Fibroblast of lung (primary cell): ENCODE results near the gene KASH5. TPM values are rescaled to one million over a fixed set of nuclear protein-coding genes. Genes with fewer than 3 reads are reported as not detected.
"Not testable (repeated sequence)": the region's sequence is repeated elsewhere in the genome, so short reads cannot be mapped to it uniquely, and the experiment has no call there.

Source experiments
- DNase-seq, 2 donors: peaks; one replicate each; pipeline versions ENCODE4 v3.0.0 to v3.0.0-alpha.2; 2010; ENCODE audit warnings: low read depth in 2 of 2
- H2AFZ ChIP-seq: 2 replicates; pipeline ENCODE4 v1.5.1; 2012; ENCODE audit warnings: low read length, control low read depth, inconsistent platforms
- H3K27ac ChIP-seq: 2 replicates; pipeline ENCODE4 v1.5.1; 2011; ENCODE audit warnings: low read length, control low read depth; ENCODE audit not compliant: insufficient read depth
- H3K27me3 ChIP-seq: 2 replicates; pipeline ENCODE4 v1.5.1; 2011; ENCODE audit warnings: mild to moderate bottlenecking, low read length; ENCODE audit not compliant: control insufficient read depth, insufficient read depth
- H3K36me3 ChIP-seq: 2 replicates; pipeline ENCODE4 v1.5.1; 2011; ENCODE audit warnings: low read length; ENCODE audit not compliant: control insufficient read depth, insufficient read depth
- H3K4me1 ChIP-seq: 2 replicates; pipeline ENCODE4 v1.5.1; 2011; ENCODE audit warnings: low read length; ENCODE audit not compliant: control insufficient read depth, insufficient read depth; ENCODE audit errors: extremely low read depth
- H3K4me2 ChIP-seq: 2 replicates; pipeline ENCODE4 v1.5.1; 2011; ENCODE audit warnings: low read length, control low read depth; ENCODE audit not compliant: insufficient read depth; ENCODE audit errors: extremely low read depth
- H3K4me3 ChIP-seq, 4 experiments: fragments of 200-600 bp in 1 of 4; sonication (generic) in 1 of 4; replicated peaks in 1 of 4; 2 replicates each; pipeline ENCODE4 v1.5.1; 2011 to 2016; ENCODE audit warnings: low read length in 4 of 4, low read depth in 3 of 4, mild to moderate bottlenecking in 3 of 4, control low read depth in 2 of 4, inconsistent platforms in 1 of 4, mixed read lengths in 1 of 4; ENCODE audit not compliant: insufficient read depth in 1 of 4; ENCODE audit errors: control extremely low read depth in 1 of 4
- H3K79me2 ChIP-seq: 2 replicates; pipeline ENCODE4 v1.5.1; 2012; ENCODE audit warnings: mild to moderate bottlenecking, low read length, inconsistent platforms; ENCODE audit not compliant: control insufficient read depth, insufficient read depth
- H3K9ac ChIP-seq: 2 replicates; pipeline ENCODE4 v1.5.1; 2011; ENCODE audit warnings: mild to moderate bottlenecking, low read length, control low read depth; ENCODE audit not compliant: insufficient read depth
- H3K9me3 ChIP-seq: 2 replicates; pipeline ENCODE4 v1.5.1; 2012; ENCODE audit warnings: low read depth, low read length; ENCODE audit not compliant: control insufficient read depth, insufficient read depth
- H4K20me1 ChIP-seq: 2 replicates; pipeline ENCODE4 v1.5.1; 2011; ENCODE audit warnings: low read length; ENCODE audit not compliant: control insufficient read depth, insufficient read depth; ENCODE audit errors: extremely low read depth
- CTCF ChIP-seq, 2 donors: IDR thresholded peaks in 1 of 2; conservative IDR thresholded peaks in 1 of 2; 1 replicate in 1 of 2; 2 replicates in 1 of 2; pipeline ENCODE4 v1.5.1; 2011 to 2012; ENCODE audit warnings: low read length in 2 of 2, control low read depth in 1 of 2, inconsistent platforms in 1 of 2, low read depth in 1 of 2, mild to moderate bottlenecking in 1 of 2
- EZH2 ChIP-seq: IDR thresholded peaks from 2 replicates; pipeline ENCODE4 v1.5.1; 2012; ENCODE audit warnings: low read length, control low read depth, mild to moderate bottlenecking; ENCODE audit errors: missing control alignments
- polyA plus RNA-seq, 2 donors: library from polyadenylated mRNA; depleted of rRNA in 1 of 2; stranded (reverse) in 1 of 2; unstranded in 1 of 2; fragments of >200 nt; gene quantifications; 2 replicates each; pipeline ENCODE4 v1.2.1, GENCODE V29; 2011 to 2012; ENCODE audit warnings: missing spikeins in 1 of 2
- total RNA-seq: library from RNA; depleted of rRNA; stranded (reverse); fragments of >200 nt; gene quantifications from 2 replicates; pipeline ENCODE4 v1.2.1, GENCODE V29; 2014

Gene KASH5
- total and polyA plus RNA-seq, 2 donors (not counting 1 experiment from before 2014, with no cell fraction given), result not detected

- Histone ChIP-seq H3K9me3 (no peaks in the 10 kb centered on the region), H3K36me3 (no peaks in the 10 kb centered on the region), H3K4me2 (no peak overlapping the region), H3K9ac (no peak overlapping the region), H3K4me3 (no peak overlapping the region), H4K20me1 (no peaks in the 10 kb centered on the region), H3K79me2 (no peaks in the 10 kb centered on the region), H3K27me3 (no peaks in the 10 kb centered on the region), H3K27ac (no peak overlapping the region), H2AFZ (no peak overlapping the region), H3K4me1 (no peaks in the 10 kb centered on the region)
- DNase-seq, result no peak
- TF ChIP-seq CTCF (conservative IDR thresholded peaks at IDR 0.05 in 1 of 2, IDR thresholded peaks at IDR 0.05 in 1 of 2; ENCODE audit: low read depth in 1 of 2, low read length in 2 of 2) (no peak), EZH2 (no peak)
Measured at GRCh38 chr19:49459388-49459787, 71.3 kb downstream of the KASH5 start.

DNA sequence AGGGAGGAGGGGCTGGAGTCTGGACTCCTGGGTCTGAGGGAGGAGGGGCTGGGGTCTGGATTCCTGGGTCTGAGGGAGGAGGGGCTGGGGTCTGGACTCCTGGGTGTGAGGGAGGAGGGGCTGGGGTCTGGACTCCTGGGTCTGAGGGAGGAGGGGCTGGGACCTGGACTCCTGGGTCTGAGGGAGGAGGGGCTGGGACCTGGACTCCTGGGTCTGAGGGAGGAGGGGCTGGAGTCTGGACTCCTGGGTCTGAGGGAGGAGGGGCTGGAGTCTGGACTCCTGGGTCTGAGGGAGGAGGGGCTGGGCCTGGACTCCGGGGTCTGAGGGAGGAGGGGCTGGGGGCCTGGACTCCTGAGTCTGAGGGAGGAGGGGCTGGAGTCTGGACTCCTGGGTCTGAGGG lies 73.1 kb downstream of the KASH5 start:
- H3K4me2 ChIP-seq, H3K27me3 ChIP-seq, H3K79me2 ChIP-seq, H3K9me3 ChIP-seq, H3K36me3 ChIP-seq, H3K4me3 ChIP-seq, H2AFZ ChIP-seq, DNase-seq, H3K4me1 ChIP-seq, H3K9ac ChIP-seq, H4K20me1 ChIP-seq, H3K27ac ChIP-seq: not testable (repeated sequence)

- no peak overlapping the region for H3K27ac ChIP-seq
- H3K9ac ChIP-seq, result no peak overlapping the region
- no peaks in the 10 kb centered on the region for H3K36me3 ChIP-seq
- H3K4me1 ChIP-seq, result no peaks in the 10 kb centered on the region
- no peak overlapping the region for H3K4me3 ChIP-seq
- no peak for DNase-seq
- H2AFZ ChIP-seq, result no peak overlapping the region
- H3K27me3 ChIP-seq, result no peaks in the 10 kb centered on the region
- no peaks in the 10 kb centered on the region for H3K9me3 ChIP-seq
- no peaks in the 10 kb centered on the region for H4K20me1 ChIP-seq
- TF ChIP-seq CTCF (conservative IDR thresholded peaks at IDR 0.05 in 1 of 2, IDR thresholded peaks at IDR 0.05 in 1 of 2; ENCODE audit: low read depth in 1 of 2, low read length in 2 of 2) (no peak), EZH2 (no peak)
- H3K4me2 ChIP-seq, result no peak overlapping the region
- H3K79me2 ChIP-seq, result no peaks in the 10 kb centered on the region
Measured at GRCh38 chr19:49461656-49462055, 73.6 kb downstream of the KASH5 start.
